ENCODE data around the gene DVL2. TPM values are rescaled to one million over a fixed set of nuclear protein-coding genes. Genes with fewer than 3 reads are reported as not detected.

Gene DVL2
- total RNA-seq = 61.8 and 63.7 TPM in 2 replicates

DNA sequence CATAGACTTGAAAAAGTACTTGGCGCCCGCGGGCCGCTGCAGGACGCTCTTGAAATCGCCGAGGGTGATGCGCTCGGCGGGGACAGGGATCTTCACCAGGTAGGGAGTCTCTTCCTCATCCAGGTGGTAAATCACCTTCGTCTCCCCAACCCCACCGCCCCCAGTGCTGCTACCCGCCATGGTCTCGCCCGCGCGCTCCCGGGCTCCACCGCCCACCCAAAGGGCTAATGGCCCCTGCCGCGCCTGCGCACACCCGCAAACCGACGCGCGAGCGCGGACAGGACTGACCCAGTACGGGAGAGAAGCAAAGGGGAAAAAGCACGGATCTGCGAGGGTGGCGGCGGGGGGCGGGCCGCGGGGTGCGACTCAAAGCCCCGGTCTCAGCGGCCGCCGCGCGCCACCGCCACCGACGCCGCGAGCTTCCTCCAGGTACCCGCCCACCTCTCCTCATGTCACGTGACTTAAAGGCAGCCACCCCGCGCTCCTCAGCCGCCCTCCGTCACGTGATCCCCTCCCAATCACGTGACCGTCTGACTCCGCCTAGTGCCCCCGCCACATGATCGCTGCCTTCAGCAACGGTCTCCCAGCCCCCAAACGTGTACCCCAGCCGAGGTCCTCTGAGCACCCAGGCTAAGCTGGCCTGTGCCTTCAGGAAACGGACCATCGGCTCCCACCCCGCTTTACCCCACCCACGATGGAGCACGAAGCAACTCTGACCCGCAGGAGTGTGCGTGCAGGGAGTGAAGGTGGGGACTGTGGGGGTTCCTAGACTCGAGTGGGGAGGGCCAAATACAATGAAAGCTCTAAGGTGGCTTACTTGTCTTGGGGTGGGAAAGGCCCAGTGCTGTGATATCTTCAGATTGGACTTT is at the start of gene DVL2:
TSS of gene DVL2 (minus strand) at position 435 of the 869 bp plus-strand sequence. CDS start at position 180, 255 bp downstream.

DNA sequence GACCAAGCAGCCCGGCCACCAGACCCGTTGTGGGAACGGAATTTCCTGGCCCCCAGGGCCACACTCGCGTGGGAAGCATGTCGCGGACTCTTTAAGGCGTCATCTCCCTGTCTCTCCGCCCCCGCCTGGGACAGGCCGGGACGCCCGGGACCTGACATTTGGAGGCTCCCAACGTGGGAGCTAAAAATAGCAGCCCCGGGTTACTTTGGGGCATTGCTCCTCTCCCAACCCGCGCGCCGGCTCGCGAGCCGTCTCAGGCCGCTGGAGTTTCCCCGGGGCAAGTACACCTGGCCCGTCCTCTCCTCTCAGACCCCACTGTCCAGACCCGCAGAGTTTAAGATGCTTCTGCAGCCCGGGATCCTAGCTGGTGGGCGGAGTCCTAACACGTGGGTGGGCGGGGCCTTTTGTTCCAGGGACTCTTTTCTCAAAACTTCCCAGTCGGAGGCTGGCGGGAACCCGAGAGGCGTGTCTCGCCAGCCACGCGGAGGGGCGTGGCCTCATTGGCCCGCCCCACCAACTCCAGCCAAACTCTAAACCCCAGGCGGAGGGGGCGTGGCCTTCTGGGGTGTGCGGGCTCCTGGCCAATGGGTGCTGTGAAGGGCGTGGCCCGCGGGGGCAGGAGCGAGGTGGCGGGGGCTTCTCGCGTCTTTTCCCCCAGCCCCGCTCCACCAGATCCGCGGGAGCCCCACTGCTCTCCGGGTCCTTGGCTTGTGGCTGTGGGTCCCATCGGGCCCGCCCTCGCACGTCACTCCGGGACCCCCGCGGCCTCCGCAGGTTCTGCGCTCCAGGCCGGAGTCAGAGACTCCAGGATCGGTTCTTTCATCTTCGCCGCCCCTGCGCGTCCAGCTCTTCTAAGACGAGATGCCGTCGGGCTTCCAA is 47.0 kb upstream of the DVL2 start, which contains the start of gene SLC2A4:
TSS of gene SLC2A4 (plus strand) at position 645 of the 879 bp plus-strand sequence. CDS start at position 862, 217 bp downstream.

DNA sequence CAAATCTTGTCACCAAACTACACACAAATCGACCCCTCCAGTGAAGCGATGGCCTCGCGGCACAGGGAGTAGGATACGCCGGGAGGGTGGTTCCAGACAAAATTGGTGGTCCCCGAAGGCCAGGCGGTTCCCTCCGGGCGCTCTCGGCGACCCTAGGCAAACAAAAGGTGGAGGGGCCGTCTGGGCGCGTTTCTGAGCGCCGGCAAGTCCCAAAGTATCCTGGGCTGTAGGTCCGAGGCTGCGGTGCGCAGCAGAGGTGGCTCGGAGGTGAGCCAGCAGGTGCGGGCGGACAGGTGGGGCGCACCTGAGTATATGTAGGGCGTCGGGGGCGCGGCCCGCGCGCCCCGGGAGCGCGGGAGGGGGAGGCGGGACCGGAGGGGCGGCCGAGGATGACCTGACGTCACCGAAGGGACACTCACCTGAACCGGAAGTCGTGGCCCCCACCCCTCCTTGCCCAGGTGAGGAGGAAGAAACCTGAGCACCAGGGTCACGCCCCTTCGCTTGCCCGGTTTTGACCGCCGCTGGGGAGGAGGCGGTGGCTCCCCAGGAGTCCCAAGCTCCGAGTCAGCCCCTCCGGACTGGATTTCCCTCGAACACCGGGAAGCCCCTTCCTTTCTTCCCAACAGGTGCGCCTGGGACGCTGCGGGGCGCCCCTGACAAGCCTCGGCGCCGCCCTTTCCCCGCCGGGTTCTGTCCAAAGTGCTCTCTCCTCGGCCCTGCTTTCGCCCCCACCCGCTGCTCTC is 28.0 kb upstream of the DVL2 start, which contains the start of gene CLDN7:
TSS of gene CLDN7 (minus strand) at position 287 of the 743 bp plus-strand sequence. CDS start 435 bp downstream, outside the sequence.

DNA sequence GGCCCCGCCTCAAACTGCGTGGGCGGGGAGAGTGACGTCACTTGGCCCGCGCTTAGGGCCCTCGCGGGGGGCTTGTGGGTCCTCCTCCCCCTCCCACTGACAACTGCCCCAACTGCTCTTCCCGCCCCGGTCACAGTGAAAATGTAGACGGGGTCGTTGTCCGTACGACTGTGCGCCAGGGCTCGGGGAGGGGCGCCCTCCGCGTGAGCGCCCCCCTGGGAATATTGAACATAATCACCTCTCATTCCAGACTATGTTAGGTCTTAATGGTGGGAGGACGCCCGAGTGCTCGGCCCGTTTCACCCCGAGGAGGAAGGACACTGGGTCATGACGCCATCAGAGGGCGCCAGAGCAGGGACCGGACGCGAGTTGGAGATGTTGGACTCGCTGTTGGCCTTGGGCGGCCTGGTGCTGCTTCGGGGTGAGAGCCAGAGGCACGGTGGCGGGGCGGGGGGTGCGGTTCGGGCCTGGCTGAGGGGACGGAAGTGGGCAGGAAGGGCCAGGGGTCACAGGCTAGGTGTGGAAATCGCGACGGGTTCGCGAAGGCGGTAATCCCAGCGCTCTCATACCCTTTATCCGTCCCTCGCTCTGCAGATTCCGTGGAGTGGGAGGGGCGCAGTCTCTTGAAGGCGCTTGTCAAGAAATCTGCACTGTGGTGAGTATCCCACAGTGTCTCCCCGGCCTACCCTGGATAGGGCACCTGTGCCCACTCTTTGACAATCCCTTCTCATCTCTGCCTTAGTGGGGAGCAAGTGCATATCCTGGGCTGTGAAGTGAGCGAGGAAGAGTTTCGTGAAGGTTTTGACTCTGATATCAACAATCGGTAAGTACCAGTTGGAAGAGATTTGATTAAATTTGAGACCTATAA is 18.1 kb upstream of the DVL2 start, which contains the start of gene ELP5:
TSS of gene ELP5 (plus strand) at position 40 of the 868 bp plus-strand sequence. CDS start at position 376, 336 bp downstream.

DNA sequence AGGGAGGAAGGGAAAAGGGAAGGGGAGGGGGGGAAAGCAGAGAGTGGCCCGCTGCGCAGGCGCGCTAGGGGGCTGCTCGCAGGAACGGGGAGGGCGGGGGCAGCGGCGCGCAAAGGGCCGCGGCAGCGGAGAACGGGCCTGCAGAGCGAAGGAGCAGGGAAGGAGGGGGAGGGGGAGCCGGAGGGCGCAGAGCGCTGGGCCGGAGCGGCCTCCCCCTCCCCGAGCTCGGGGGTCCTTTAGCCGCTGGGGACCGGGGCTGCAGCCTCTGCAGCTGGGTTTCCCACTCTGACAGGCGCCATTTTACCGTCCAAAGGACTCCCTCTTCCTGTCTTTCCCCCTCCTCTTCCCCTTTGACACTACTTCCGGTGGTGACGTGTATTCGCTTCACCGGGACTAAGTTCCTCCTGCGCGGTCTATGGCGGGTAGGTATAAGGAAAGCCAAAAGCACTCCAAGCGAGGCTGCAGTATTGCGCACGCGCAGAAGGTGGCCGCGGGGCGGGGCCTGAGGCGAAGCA is 17.4 kb upstream of the DVL2 start, which contains the start of gene CTDNEP1:
TSS of gene CTDNEP1 (minus strand) at position 74 of the 515 bp plus-strand sequence. CDS start 438 bp downstream, outside the sequence.

DNA sequence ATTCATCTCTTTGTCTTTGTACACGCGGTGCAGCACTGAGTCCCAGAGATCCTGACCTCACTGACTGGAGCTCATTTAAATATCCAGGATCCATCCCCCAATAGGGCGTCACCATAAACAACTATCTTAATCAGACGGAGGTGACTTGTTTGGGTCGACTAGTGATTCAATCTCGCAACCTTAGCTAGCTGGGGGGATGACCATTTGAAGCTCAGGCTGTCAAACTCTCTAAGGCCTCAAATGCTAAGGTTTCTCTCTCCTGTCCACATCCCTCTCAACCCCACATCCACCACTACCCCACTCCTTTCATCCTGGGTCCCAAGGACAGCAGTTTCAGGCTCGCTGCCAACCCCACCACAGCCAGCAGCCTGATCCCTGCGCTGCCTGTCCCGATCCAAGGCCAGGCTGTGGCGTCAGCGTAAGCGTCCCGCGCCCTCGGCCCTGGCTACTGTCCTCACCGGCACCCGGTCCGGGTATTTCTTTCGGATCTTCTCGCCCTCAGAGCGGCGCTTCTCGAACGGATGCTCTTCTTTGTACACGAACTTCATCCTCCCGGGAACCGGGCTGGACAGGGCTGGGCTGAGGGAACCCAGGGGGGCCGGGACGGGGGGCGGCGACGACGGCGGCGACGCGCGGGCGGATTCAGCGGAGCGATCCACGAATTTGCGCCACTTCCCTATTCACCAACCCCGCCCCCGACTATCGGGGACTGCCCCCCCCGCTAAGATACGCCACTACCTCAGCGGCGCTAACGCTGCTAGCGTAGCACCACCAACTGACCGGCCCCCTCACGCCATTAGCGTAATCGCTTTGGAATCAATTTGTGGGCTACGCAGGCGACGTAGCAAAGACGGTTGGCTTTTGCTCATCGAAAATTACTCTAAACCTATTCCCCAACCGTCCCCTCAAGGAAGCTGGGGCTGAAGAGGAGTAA is 7.7 kb upstream of the DVL2 start, which contains the start of gene GABARAP:
TSS of gene GABARAP (minus strand) at position 667 of the 934 bp plus-strand sequence. CDS start at position 548, 119 bp downstream.

GRCh38 chr17:7239091-7240027 is 5.0 kb upstream of the DVL2 start, which contains the start of gene PHF23:
PHF23 (minus strand) TSS chr17:7239457; CDS start chr17:7239279, 178 bp downstream.

DNA sequence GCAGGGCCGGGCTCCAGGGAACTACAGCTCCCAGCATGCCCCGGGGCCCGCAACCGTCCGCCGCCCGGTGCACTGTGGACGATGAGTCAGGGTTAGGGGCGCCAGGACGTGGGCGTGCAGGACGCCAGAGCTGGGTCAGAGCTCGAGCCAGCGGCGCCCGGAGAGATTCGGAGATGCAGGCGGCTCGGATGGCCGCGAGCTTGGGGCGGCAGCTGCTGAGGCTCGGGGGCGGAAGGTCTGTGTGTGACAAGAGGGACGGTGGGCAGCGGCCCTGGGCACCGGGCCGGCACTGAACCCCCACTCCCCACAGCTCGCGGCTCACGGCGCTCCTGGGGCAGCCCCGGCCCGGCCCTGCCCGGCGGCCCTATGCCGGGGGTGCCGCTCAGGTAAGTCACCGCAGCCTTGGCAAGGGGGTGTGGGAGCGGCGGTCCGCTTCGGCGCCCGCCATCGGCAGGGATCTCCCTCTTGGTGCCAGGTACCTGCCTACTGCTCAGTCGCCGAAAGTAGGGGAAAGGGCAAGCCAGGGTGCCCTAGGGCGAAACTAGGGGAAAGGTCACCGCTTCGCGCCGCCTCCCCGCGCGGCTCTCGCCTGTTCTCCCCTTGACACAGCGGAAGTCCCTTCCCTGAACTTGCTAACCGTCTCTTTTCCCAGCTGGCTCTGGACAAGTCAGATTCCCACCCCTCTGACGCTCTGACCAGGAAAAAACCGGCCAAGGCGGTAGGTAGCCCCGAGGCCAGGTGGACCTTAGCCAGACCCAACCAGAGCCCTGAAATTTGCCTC is 14.3 kb downstream of the DVL2 start, which contains the start of the genes ACADVL and DLG4:
TSS of gene ACADVL (plus strand) at position 127 of the 781 bp plus-strand sequence. CDS start at position 174, 47 bp downstream.
TSS of gene DLG4 (minus strand) at position 25 of the 781 bp plus-strand sequence.

DNA sequence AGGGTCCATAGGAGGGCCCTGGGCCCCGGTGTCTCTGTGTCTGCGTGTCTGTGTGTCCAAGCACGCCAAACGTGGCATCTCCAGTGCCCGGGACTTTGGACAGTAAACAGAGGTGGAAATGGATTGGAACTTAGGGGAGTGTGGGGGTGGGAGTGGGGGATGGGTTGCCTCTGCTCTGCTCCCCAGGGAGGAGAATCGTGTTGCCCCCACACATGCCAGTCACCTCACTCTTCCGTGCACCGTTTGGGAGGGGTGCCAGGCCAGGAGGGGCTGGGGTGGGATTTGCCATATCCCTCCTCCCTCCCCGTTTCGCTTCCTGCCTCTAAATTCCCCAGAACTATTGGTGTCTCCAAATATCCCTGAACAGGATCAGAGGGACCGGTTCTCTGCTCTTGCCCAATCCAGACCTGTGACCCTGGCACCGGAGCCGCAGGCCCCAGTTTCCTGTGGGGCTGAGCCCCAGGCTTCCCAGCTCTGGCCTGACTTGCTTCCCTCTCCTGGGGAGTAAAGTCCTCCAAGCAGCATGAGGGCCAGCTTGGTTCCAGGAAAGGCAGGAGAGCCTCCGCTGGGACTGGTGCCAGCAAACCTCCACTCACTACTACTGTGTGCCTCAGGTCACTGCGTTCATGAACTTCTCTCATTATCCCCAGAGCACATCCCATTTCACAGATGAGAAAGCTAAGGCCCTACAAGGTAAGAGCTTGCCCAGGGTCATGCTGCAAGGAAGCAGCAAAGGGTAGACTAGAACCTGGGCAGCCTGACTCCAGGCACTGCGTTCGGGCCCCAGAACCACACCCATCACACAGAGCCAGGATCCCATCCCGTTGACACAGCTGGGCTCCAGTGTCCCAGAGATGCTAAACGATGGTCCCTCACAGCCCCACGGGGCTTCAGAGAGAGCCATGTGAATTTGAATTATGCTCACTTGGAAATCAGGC is 54.7 kb downstream of the DVL2 start, which contains the start of gene ASGR1:
TSS of gene ASGR1 (minus strand) at position 54 of the 938 bp plus-strand sequence. CDS start 807 bp downstream, outside the sequence.

Other genes starting within 250 kb of the DVL2 start
- not detected in 2 replicates for gene ALOX12, start 238.5 kb downstream of the DVL2 start, total RNA-seq
- 263 and 289 TPM in 2 replicates for gene RNASEK, start 221.9 kb downstream of the DVL2 start, total RNA-seq
- gene BCL6B, start 211.5 kb downstream of the DVL2 start, total RNA-seq = 0.35 and 2.2 TPM in 2 replicates
- gene SLC16A13, start 198.5 kb downstream of the DVL2 start, total RNA-seq = 0.17 and 1.2 TPM in 2 replicates
- gene SLC16A11, start 190.4 kb downstream of the DVL2 start, total RNA-seq = 0.60 TPM in 1 of 2 replicates, not detected in the other
- gene CLEC10A, start 154.3 kb downstream of the DVL2 start, total RNA-seq = not detected in 2 replicates
- not detected in 2 replicates for gene ASGR2, start 119.7 kb downstream of the DVL2 start, total RNA-seq
- gene ASGR1, start 55.1 kb downstream of the DVL2 start, total RNA-seq = 0.35 and 0.85 TPM in 2 replicates
- 8.5 and 13.6 TPM in 2 replicates for gene DLG4, start 14.7 kb downstream of the DVL2 start, total RNA-seq
- 194 and 234 TPM in 2 replicates for gene ACADVL, start 14.6 kb downstream of the DVL2 start, total RNA-seq
- 37.1 and 52.7 TPM in 2 replicates for gene PHF23, start 4.9 kb upstream of the DVL2 start, total RNA-seq
- gene GABARAP, start 7.9 kb upstream of the DVL2 start, total RNA-seq = 916 and 1,059 TPM in 2 replicates
- 56.2 and 97.6 TPM in 2 replicates for gene CTDNEP1, start 17.2 kb upstream of the DVL2 start, total RNA-seq
- 24.4 and 27.7 TPM in 2 replicates for gene ELP5, start 17.7 kb upstream of the DVL2 start, total RNA-seq
- 0.17 and 1.3 TPM in 2 replicates for gene CLDN7, start 28.0 kb upstream of the DVL2 start, total RNA-seq
- gene SLC2A4, start 47.2 kb upstream of the DVL2 start, total RNA-seq = 0.23 TPM in 1 of 2 replicates, not detected in the other
- gene YBX2, start 60.1 kb upstream of the DVL2 start, total RNA-seq = 0.60 TPM in 1 of 2 replicates, not detected in the other
- 327 and 351 TPM in 2 replicates for gene EIF5A, start 73.1 kb upstream of the DVL2 start, total RNA-seq
- gene GPS2, start 80.8 kb upstream of the DVL2 start, total RNA-seq = 65.2 and 92.2 TPM in 2 replicates
- gene NEURL4, start 94.8 kb upstream of the DVL2 start, total RNA-seq = 8.9 and 13.0 TPM in 2 replicates
- gene ACAP1, start 102.0 kb upstream of the DVL2 start, total RNA-seq = 0.34 TPM in 1 of 2 replicates, not detected in the other
- gene KCTD11, start 117.6 kb upstream of the DVL2 start, total RNA-seq = 17.2 and 24.3 TPM in 2 replicates
- not detected in 2 replicates for gene TMEM95, start 120.6 kb upstream of the DVL2 start, total RNA-seq
- gene TNK1, start 146.6 kb upstream of the DVL2 start, total RNA-seq = 0.09 and 0.47 TPM in 2 replicates
- 45.7 and 72.9 TPM in 2 replicates for gene PLSCR3, start 160.0 kb upstream of the DVL2 start, total RNA-seq
- gene TMEM256, start 169.6 kb upstream of the DVL2 start, total RNA-seq = 83.2 and 132 TPM in 2 replicates
- 13.5 and 18.6 TPM in 2 replicates for gene NLGN2, start 173.3 kb upstream of the DVL2 start, total RNA-seq
- gene SPEM1, start 185.8 kb upstream of the DVL2 start, total RNA-seq = not detected in 2 replicates
- gene SPEM2, start 191.1 kb upstream of the DVL2 start, total RNA-seq = not detected in 2 replicates
- gene SPEM3, start 194.3 kb upstream of the DVL2 start, total RNA-seq = not detected in 2 replicates
- gene TMEM102, start 200.9 kb upstream of the DVL2 start, total RNA-seq = 1.3 and 2.4 TPM in 2 replicates
- gene FGF11, start 205.0 kb upstream of the DVL2 start, total RNA-seq = 0.43 and 2.0 TPM in 2 replicates
- 3.7 and 6.7 TPM in 2 replicates for gene CHRNB1, start 210.5 kb upstream of the DVL2 start, total RNA-seq
- 25.4 and 29.3 TPM in 2 replicates for gene ZBTB4, start 245.1 kb upstream of the DVL2 start, total RNA-seq
- gene SLC35G6, start 246.9 kb upstream of the DVL2 start, total RNA-seq = not detected in 2 replicates
- 35.5 and 50.7 TPM in 2 replicates for gene POLR2A, start 249.8 kb upstream of the DVL2 start, total RNA-seq